Measurements from ENCODE around the gene SLC2A9. TPM values are rescaled to one million over a fixed set of nuclear protein-coding genes. Genes with fewer than 3 reads are reported as not detected.

Gene SLC2A9
- total and polyA plus RNA-seq, 2 donors (not counting 3 experiments of a cell fraction or from before 2014, with no cell fraction given): 1.6 to 1.8 TPM

- Histone ChIP-seq H3K36me3 (ENCODE audit: control insufficient read depth in 2 of 2, extremely low read depth in 1 of 2, insufficient read depth in 2 of 2, low read length in 2 of 2) (no peaks in the 10 kb centered on the region), H3K9ac (replicated peaks; ENCODE audit: extremely low read depth, insufficient read depth, low read length) (no peak overlapping the region), H3K4me1 (ENCODE audit: control insufficient read depth, extremely low read depth, insufficient read depth, low read length) (no peaks in the 10 kb centered on the region), H3K27ac (ENCODE audit: insufficient read depth, low read depth, low read length) (no peak overlapping the region), H3K79me2 (ENCODE audit: control insufficient read depth, insufficient read depth, low read length) (no peaks in the 10 kb centered on the region), H3K27me3 (ENCODE audit: control insufficient read depth in 2 of 2, insufficient read depth in 2 of 2, low read length in 2 of 2) (no peaks in the 10 kb centered on the region), H3K4me3 (replicated peaks in 1 of 3; ENCODE audit: insufficient read depth in 1 of 3, low read depth in 1 of 3, low read length in 3 of 3) (no peak overlapping the region), H3K9me3 (replicated peaks; ENCODE audit: control insufficient read depth, insufficient read depth, low read length) (no peaks in the 10 kb centered on the region), H3K4me2 (ENCODE audit: insufficient read depth, low read length) (no peak overlapping the region), H2AFZ (ENCODE audit: low read depth, low read length) (no peak overlapping the region), H4K20me1 (replicated peaks; ENCODE audit: control insufficient read depth, extremely low read depth, insufficient read depth, low read length) (no peaks in the 10 kb centered on the region), H3K9me1 (replicated peaks; ENCODE audit: control insufficient read depth, extremely low read depth, insufficient read depth, low read length) (no peaks in the 10 kb centered on the region)
- intact Hi-C loops (cut with micrococcal nuclease): no loop called here
- no peak for TF ChIP-seq POLR2A (IDR thresholded peaks at IDR 0.05; ENCODE audit: low read depth, low read length)
- no peak for TF ChIP-seq GATA2 (IDR thresholded peaks at IDR 0.05; ENCODE audit: insufficient read depth, insufficient read length, low read depth, low read length)
- no peak for TF ChIP-seq FOS (IDR thresholded peaks at IDR 0.05; ENCODE audit: borderline replicate concordance, insufficient read depth, low read length)
- DNase-seq (ENCODE audit: low read depth, low spot score): no peak
- dilution Hi-C loops (cut with MboI; ENCODE audit: extremely low pct_ligation_motif_present, low sequenced_read_pairs): no loop called here
- CTCF ChIA-PET: no interaction called here
- POLR2A ChIA-PET: no interaction called here
- BruUV-seq (replicated peaks): no TSS peak
- no peak for FAIRE-seq
Observed at GRCh38 chr4:9977518-9978031, 43.7 kb downstream of the SLC2A9 start.

- CTCF ChIA-PET: interaction anchor here (1.0 to 1.1 kb wide), 2 partner anchors 17 to 39 kb away, joined by 3 read pairs; no protein-coding TSS in a partner anchor
- no peak overlapping the region for H3K27ac ChIP-seq (ENCODE audit: insufficient read depth, low read depth, low read length)
- H3K9ac ChIP-seq (replicated peaks; ENCODE audit: extremely low read depth, insufficient read depth, low read length): no peak overlapping the region
- dilution Hi-C loops (cut with MboI; ENCODE audit: extremely low pct_ligation_motif_present, low sequenced_read_pairs): no loop called here
- no peak for FAIRE-seq
- no peaks in the 10 kb centered on the region for H3K27me3 ChIP-seq (ENCODE audit: control insufficient read depth in 2 of 2, insufficient read depth in 2 of 2, low read length in 2 of 2)
- H3K9me3 ChIP-seq (replicated peaks; ENCODE audit: control insufficient read depth, insufficient read depth, low read length): no peaks in the 10 kb centered on the region
- no peaks in the 10 kb centered on the region for H3K36me3 ChIP-seq (ENCODE audit: control insufficient read depth in 2 of 2, extremely low read depth in 1 of 2, insufficient read depth in 2 of 2, low read length in 2 of 2)
- intact Hi-C loops (cut with micrococcal nuclease): no loop called here
- no peaks in the 10 kb centered on the region for H4K20me1 ChIP-seq (replicated peaks; ENCODE audit: control insufficient read depth, extremely low read depth, insufficient read depth, low read length)
- no TSS peak for BruUV-seq (replicated peaks)
- H3K4me1 ChIP-seq (ENCODE audit: control insufficient read depth, extremely low read depth, insufficient read depth, low read length): no peaks in the 10 kb centered on the region
- TF ChIP-seq CTCF (IDR thresholded peaks at IDR 0.05; ENCODE audit: extremely low read depth in 1 of 2, insufficient read depth in 1 of 2, low read depth in 1 of 2, low read length in 2 of 2): no peak
- TF ChIP-seq POLR2A (IDR thresholded peaks at IDR 0.05; ENCODE audit: low read depth, low read length): no peak
- TF ChIP-seq EZH2 (IDR thresholded peaks at IDR 0.05; ENCODE audit: borderline replicate concordance, low read depth, low read length, severe bottlenecking): no peak
- TF ChIP-seq POLR2AphosphoS5 (IDR thresholded peaks at IDR 0.05; ENCODE audit: insufficient read depth, low read depth, low read length): no peak
- TF ChIP-seq JUN (IDR thresholded peaks at IDR 0.05; ENCODE audit: borderline replicate concordance, insufficient read depth, insufficient read length, low read depth): no peak
- TF ChIP-seq MYC (IDR thresholded peaks at IDR 0.05; ENCODE audit: low read depth, low read length): no peak
- no peak for TF ChIP-seq FOS (IDR thresholded peaks at IDR 0.05; ENCODE audit: borderline replicate concordance, insufficient read depth, low read length)
- no peak for TF ChIP-seq GATA2 (IDR thresholded peaks at IDR 0.05; ENCODE audit: insufficient read depth, insufficient read length, low read depth, low read length)
- no peak for TF ChIP-seq MAX (IDR thresholded peaks at IDR 0.05; ENCODE audit: insufficient read depth, insufficient read length)
- H2AFZ ChIP-seq (ENCODE audit: low read depth, low read length): no peak overlapping the region
- H3K79me2 ChIP-seq (ENCODE audit: control insufficient read depth, insufficient read depth, low read length): no peaks in the 10 kb centered on the region
- DNase-seq (ENCODE audit: low read depth, low spot score): no peak
- POLR2A ChIA-PET: no interaction called here
- no peak overlapping the region for H3K4me3 ChIP-seq (replicated peaks in 1 of 3; ENCODE audit: insufficient read depth in 1 of 3, low read depth in 1 of 3, low read length in 3 of 3)
- no peak overlapping the region for H3K4me2 ChIP-seq (ENCODE audit: insufficient read depth, low read length)
- H3K9me1 ChIP-seq (replicated peaks; ENCODE audit: control insufficient read depth, extremely low read depth, insufficient read depth, low read length): no peaks in the 10 kb centered on the region
Observed at GRCh38 chr4:9976781-9977180, 44.5 kb downstream of the SLC2A9 start.
